GM21423 (cell line): ENCODE data around the gene CHRM1.

Source experiments
- ATAC-seq: cut with Tn5 transposase; IDR thresholded peaks from one replicate; pipeline ENCODE4 v1.9.1; 2021; ENCODE audit warnings: mild to moderate bottlenecking, moderate library complexity; ENCODE audit not compliant: unreplicated experiment

CHRM1 gene

DNA sequence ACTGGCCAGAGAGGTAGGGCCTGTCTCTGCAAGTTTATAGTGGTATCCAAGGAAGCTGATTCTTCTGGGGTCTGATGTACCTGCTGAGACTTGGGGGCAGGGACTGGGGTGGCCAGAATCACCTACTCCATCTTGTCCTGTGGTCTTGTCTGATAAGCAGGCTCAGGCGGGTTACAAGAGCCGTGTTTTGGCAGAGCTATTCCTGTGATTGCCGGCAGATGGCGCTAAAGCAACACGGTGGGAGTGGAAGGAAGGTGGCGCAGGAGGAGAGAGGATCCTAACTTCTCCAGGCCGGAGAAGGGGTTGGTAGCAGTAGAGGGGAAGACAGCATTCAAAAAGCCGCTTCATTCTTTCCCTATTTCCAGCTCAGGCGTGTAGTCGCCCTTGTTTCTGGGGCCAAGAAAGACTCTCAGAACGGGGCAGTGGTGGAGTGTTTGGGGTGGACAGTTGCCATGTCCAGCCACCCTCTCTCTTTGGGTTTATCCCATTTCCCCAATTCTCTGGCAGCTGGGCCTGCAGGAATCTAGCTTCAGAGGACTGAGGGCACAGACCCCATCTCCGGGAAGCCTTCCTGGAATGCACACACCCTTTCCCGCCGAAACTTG, 15.1 kb downstream of the CHRM1 start:
- no peak for ATAC-seq

DNA sequence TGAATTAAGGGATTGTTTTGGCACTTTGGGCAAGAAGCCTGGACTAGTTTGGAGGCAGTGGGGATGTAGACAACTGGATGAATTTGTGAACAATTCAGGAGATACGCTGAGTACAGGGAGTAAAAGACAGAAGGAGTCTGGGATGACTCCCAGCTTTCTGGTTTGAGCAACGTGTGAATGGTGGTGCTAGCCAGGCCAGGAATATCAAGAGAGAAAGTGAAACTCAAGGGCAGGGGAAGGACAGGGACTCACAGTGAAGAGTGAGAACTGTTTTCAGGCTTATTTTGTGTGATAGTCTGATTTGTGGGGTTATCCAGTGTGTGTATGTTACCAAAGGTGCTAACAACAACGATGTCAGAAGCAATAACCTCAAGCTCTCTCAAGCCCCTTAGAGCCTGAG, 15.9 kb downstream of the CHRM1 start:
- no peak for ATAC-seq

DNA sequence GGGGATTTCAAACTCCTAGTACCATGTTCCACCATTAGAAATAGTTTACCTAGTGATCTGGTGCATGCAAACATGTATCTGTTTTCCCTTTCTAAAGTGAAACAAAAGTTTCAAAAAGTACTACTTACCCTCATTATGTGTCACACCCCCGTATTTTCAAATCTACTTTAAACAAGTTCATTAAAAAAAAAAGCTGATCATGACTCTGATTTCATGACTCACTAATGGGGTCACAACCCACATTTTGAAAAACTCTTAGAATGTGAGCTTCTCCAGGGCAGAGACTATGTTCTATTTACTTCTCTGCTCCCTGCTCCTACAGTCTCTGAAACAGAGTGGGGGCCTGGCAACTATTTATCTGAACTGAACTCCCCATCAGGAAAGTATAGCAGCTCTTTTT, 18.2 kb downstream of the CHRM1 start:
- no peak for ATAC-seq

DNA sequence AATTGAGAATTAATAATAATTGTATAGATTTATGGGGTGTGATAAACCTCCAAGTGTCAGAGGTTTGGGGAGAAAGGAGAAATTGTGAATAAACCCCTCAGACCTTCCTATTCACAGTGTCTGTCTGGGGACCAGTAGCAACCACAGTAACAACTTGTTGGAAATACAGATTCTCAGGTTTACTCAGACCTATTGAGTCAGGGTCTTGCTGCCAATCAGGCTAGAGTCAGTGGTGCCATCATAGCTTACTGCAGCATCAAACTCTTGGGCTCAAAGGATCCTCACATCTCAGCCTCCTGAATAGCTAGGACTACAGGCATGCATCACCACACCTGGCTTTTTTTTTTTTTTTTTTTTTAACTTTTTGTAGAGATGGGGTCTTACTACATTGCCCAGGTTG, 23.1 kb downstream of the CHRM1 start:
- no peak for ATAC-seq

DNA sequence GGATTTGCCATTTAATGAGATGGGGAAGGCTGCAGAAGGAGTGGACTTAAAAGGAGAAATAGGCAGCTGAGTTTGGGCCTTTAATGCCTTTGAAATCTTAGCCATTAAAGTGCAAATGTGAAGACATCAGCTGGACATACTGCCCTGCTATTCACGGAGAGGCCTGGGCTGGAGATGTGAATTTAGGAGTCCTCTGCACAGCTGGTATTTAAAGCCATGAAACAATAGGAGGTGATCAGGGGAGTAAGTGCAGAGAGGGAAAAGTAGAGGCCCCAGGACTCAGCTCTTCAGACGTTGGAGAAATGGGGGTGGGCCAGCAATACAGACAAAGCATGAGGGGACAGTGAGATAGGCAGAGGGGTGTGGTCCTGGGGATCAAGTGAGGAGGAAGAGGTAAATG, 23.9 kb downstream of the CHRM1 start:
- no peak for ATAC-seq

DNA sequence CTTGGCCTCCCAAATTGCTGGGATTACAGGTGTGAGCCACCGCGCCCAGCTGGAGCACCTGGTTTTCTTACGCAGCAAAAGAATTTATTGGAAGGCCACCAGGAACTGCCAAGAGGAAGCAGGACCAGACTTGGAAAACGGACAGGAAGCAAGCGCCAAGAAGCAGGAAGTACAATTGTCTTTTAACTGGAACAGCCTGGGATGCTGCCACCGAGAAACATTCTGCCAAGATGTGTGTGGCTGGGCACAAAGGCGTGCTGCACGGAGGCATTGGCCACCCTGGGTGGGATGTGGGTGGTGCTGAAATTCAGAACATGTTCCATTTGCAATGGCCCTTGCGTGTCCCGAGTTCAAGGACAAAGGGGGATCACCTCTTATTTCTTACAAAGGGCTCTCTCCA, 25.1 kb downstream of the CHRM1 start:
- no peak for ATAC-seq

DNA sequence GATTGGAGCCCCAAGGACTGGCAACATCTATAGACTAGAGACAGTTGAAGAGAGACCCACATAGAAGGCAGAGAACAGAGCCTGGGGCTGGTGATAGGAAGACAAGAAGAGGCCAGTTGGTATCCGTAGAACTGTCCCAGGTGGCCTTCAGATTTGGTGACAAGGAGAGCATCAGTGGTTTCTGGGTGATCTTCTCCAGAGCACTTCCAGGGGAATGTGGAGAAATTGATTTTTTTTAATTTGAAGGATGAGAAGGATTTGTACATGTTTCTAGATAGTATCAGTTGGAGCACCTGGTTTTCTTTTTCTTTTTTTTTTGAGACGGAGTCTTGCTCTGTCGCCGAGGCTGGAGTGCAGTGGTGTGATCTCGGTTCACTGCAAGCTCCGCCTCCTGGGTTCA, 25.7 kb downstream of the CHRM1 start:
- ATAC-seq = no peak

DNA sequence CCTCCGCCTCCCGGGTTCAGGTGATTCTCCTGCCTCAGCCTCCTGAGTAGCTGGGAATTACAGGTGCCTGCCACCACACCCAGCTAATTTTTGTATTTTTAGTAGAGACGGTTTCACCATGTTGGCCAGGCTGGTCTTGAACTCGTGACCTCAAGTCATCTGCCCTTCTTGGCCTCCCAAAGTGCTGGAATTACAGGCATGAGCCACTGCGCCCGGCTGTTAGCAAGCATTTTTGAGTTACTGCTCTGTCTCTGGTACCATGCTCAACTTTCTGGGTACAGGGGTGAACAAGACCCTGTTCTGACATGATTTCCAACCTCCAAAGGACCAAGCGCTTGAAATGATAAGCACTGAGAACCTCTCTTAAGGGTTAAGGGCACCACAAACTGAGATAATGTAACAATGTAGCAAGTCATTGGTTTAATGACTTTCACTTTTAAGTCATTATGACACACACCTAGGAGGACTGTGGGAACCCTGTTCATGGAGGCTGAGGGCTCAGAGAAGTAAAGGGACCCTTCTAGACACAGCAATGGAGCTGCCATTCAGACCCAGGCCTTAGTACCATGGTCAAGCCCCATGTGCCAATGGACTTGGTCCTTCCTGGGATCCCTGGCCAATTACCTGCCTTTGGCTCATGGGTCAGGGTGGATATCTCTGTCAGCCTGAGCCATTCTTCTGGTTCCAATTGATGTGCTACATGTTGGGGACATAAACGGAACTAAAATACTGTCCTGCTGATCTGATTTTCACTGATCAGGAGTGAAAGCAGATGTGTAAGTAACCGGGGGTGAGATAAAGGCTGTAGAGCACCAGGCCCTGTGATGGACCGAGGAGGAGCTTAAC, 28.9 kb downstream of the CHRM1 start:
- ATAC-seq = no peak

DNA sequence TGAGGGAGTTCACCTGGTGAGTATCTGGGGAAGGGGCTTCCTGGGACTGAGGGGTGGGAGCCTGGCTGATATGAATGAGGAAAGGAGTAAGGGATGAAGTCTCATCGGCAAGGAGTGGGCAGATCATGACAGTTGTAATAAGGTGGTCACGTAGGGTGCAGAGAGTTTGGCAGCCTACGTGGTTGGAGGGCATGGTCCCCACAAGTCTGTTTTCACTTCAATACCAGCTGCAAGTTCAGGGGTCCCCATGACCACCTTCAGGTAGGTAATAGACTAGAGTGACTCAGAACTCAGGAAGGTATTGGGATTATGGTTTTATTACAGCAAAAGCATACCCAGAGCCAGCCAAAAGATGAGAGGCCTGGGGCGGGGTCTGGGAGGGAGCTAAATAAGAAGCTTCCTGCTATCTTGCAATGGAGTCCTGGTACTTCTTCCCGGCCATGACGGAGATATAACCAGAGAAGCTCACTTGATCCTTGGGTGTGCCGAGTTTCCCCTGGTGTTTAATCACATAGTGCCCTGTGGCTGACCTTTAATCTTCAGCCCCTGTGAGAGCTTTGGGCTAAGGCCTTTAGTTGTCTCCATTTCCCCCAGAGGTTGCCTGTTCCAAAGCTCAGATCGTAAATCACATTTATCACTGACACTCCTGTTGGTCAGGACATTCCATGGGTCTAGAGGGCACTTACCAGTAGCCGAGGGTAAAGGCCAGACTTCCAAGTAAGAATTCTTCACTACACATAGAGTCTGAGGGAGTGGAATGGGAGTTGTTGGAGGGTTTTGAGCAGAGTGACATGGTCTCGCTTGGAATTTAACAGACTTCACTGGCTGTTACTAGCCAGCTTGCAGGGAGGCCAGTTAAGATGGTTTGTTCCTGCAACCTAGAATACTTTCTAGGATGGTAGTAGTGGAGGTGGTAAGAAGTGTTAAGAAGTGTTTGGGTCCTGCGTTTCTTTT, 31.4 kb downstream of the CHRM1 start:
- ATAC-seq = no peak

DNA sequence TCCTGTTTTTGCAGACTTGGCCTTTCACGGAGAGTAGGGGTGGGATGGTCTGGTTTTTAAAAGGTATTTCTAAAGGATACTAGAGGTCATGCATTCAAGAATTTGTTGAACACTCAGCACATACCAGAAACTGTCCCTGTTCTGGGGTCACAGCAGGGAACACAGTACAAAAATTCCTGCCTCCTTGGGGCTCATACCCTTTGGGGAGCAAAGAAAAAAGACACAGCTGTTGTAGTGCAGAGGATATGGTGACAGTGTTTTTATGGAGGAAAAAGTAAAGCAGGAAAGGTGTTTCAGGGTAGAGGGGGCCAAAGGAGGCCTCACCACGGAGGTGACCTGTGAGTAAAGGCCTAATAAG, 32.1 kb downstream of the CHRM1 start:
- ATAC-seq = no peak

DNA sequence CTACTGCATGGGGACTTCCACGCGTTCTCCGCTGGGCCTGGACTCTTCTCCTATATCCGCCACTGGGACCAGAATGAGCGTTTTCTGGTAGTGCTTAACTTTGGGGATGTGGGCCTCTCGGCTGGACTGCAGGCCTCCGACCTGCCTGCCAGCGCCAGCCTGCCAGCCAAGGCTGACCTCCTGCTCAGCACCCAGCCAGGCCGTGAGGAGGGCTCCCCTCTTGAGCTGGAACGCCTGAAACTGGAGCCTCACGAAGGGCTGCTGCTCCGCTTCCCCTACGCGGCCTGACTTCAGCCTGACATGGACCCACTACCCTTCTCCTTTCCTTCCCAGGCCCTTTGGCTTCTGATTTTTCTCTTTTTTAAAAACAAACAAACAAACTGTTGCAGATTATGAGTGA, 32.8 kb downstream of the CHRM1 start:
- no peak for ATAC-seq

DNA sequence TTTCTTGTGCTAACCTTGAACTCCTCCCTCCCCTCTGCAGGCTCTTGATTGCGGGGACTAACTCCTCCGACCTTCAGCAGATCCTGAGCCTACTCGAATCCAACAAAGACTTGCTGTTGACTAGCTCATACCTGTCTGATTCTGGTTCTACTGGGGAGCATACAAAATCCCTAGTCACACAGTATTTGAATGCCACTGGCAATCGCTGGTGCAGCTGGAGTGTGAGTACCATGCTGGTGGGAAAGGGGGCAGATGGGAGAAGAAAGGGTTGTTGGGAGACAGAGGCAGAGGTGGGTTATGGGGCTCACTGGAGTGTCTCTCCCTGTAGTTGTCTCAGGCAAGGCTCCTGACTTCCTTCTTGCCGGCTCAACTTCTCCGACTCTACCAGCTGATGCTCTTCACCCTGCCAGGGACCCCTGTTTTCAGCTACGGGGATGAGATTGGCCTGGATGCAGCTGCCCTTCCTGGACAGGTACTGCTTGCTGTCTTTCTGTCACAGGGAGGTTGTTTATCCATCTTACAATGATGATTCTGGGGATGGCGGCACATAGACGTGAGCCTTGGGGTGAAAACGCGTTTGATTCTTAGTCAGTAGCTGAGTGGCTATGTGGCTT, 35.9 kb downstream of the CHRM1 start:
- ATAC-seq = no peak

DNA sequence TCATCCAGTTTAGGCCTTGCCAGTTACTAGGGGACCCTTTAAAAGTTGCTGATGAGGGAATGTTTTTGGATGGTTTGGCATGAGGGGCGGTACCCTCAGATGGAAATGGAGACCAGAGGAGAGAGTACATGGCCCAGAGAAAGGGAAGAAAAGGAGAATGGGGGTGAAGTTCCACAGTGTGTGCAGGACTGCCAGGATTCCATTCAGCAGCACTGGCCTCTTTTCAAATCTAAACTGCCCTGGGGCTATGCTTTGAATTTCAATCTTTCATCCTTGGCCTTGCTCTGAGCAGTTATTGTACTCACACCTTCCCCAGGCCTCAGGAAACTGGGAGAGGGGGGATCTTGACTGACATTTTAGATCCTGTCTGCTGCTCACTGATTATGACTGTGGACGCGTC, 37.5 kb downstream of the CHRM1 start:
- no peak for ATAC-seq

DNA sequence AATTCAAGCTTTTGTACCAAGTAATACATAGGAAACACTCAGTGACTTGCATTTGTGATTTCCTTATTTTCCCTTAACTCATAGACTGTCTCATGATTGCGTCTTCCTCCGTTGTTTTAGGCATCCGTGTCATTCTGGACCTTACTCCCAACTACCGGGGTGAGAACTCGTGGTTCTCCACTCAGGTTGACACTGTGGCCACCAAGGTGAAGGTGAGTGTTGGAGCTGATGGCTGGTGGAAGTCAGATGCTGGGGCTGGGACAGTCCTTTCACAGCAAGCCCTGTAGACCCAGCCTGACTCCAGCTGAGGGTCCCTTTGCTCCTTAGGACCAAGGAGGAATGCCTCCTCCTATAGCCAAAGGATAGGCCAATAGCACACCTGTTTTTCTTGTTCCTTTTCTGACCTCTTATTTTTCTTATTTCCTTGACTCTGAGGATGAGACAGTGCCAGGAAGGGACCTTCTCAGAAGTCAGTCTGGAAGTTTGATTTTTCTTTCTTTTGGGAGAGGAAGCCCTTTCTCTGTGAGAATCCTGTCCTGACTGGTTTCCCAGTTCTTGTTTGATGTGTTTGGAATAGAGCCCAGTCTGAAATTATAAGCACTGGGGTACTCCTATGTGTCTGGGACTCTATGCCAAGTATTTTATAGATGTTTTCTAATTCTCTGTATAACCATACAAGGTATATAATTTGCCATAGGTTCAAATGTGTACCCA, 38.2 kb downstream of the CHRM1 start:
- no peak for ATAC-seq

DNA sequence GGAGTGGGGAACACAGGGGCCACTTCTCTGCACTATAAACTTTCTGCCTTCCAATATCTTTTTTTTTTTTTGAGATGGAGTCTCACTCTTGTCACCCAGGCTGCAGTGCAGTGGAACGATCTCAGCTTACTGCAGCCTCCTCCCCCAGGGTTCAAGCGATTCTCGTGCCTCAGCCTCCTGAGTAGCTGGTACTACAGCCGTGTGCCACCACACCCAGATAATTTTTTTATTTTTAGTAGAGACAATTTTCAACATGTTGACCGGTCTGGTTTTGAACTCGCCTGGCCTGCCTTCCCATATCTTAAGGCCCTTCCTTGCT, 38.8 kb downstream of the CHRM1 start:
- no peak for ATAC-seq

DNA sequence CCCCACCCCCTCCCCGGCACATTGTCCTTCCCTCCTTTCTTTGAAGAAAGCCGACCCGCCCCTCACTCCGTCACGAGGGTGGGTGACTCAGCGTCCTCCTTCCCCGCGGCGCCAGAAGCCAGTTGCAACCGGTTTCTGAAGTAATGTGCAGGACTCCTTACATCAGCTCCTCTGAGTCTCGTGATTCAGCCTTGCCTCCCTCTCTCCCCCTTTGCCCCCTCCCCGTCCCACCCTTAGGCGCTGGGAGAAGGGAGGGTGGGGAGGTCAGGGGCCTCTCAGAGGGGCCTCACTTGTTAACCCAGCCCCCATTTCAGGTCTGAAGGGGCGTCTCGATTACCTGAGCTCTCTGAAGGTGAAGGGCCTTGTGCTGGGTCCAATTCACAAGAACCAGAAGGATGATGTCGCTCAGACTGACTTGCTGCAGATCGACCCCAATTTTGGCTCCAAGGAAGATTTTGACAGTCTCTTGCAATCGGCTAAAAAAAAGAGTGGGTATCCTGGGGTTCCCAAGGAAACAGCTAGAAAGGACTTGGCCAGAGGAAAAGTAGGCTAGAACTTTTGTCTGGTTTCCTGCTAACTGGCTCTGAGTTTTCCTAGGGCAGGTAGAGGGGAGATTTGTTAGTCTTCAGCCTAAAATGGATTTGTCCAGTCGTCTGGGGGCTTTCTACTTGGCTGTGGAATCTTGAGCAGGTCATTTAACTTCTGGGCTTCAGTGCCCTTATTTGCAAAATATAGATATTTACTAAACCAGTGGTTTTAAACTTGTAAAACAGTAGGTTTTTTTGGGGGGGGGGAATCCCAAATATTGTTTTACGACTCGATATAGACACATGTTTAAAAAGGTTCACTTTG, 39.4 kb downstream of the CHRM1 start:
- ATAC-seq = peak; percentile 40

DNA sequence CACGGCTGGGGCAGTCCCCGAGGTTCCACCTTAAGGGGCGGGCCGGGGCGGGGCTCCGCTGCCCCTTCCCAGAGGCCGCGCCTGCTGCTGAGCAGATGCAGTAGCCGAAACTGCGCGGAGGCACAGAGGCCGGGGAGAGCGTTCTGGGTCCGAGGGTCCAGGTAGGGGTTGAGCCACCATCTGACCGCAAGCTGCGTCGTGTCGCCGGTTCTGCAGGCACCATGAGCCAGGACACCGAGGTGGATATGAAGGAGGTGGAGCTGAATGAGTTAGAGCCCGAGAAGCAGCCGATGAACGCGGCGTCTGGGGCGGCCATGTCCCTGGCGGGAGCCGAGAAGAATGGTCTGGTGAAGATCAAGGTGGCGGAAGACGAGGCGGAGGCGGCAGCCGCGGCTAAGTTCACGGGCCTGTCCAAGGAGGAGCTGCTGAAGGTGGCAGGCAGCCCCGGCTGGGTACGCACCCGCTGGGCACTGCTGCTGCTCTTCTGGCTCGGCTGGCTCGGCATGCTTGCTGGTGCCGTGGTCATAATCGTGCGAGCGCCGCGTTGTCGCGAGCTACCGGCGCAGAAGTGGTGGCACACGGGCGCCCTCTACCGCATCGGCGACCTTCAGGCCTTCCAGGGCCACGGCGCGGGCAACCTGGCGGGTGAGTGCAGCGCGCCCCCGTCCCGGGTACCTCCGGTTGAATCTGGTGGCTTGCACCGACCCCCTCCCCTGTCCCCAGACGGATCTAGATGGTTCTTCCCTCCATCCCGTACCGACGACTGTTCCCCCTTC, 40.2 kb downstream of the CHRM1 start, which contains the start of gene SLC3A2:
Gene SLC3A2, plus strand, starts transcription at position 94 of the 776 bp plus-strand sequence. Its CDS starts 128 bp downstream, at position 222.
- peak; percentile 70 for ATAC-seq

DNA sequence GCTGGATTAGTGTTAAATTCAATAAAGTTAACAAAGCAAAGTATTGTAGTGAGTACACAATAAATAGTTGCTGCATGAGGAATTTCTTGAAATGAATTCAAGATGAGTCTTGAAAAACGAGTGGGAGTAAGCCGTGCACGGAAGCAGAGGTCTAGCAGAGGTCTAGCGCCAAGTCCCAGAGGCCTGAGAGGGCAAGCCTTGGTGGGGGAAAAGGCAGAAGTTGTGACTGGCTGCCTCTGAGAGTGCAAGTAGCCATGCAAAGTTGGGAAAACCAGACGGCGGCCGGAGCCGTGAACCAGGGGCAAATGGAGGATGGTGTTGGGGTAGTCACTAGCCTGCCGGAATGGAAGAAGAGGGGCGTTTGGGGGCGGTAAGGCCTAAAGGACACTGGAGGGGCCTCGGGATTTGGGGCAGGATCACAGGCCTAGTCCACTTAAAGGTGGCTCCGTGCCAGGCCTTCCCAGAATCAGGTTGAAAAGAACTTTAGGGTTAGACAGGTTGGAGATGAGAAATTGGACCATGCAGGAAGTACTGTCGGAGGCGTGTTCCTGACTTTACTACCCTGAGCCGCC, 40.8 kb downstream of the CHRM1 start:
- ATAC-seq = peak; percentile 6
